ENCODE results near the gene ICOS. TPM values are rescaled to one million over a fixed set of nuclear protein-coding genes. Genes with fewer than 3 reads are reported as not detected.

ICOS gene
- total and polyA plus RNA-seq, 9 of the 15 experiments (the other 6 are each of a cell fraction or from before 2014, with no cell fraction given) = not detected

DNA sequence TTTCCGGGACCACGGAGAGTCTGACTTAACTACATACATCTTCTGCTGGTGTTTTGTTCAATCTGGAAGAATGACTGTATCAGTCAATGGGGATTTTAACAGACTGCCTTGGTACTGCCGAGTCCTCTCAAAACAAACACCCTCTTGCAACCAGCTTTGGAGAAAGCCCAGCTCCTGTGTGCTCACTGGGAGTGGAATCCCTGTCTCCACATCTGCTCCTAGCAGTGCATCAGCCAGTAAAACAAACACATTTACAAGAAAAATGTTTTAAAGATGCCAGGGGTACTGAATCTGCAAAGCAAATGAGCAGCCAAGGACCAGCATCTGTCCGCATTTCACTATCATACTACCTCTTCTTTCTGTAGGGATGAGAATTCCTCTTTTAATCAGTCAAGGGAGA, 23.1 kb downstream of the ICOS start (continued):
- TF ChIP-seq, protein P1, sequence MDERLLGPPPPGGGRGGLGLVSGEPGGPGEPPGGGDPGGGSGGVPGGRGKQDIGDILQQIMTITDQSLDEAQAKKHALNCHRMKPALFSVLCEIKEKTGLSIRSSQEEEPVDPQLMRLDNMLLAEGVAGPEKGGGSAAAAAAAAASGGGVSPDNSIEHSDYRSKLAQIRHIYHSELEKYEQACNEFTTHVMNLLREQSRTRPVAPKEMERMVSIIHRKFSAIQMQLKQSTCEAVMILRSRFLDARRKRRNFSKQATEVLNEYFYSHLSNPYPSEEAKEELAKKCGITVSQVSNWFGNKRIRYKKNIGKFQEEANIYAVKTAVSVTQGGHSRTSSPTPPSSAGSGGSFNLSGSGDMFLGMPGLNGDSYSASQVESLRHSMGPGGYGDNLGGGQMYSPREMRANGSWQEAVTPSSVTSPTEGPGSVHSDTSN (CRISPR knock-in tag; IDR thresholded peaks at IDR 0.05; ENCODE audit: low read depth) = no peak
- TF ChIP-seq, protein P1 (tag; conservative IDR thresholded peaks at IDR 0.05; ENCODE audit: low read depth) = no peak
- TF ChIP-seq GATAD2A (IDR thresholded peaks at IDR 0.05) (no peak), CBX2 (IDR thresholded peaks at IDR 0.05; ENCODE audit: insufficient read depth, low read length, poor library complexity, severe bottlenecking) (no peak)

DNA sequence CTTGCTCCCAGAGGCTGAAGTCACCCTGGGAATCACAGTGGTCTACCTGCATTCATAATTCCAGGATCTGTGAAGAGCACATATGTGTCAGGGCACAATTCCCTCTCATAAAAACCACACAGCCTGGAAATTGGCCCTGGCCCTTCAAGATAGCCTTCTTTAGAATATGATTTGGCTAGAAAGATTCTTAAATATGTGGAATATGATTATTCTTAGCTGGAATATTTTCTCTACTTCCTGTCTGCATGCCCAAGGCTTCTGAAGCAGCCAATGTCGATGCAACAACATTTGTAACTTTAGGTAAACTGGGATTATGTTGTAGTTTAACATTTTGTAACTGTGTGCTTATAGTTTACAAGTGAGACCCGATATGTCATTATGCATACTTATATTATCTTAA, 24.2 kb downstream of the ICOS start:
- H3K27ac ChIP-seq (ENCODE audit: extremely low read depth, low read depth, low read length) = no peak overlapping the region
- BruUV-seq (replicated peaks) = no TSS peak
- 0% methylated on average over 2 of the region's 2 CpGs for WGBS (ENCODE audit: insufficient coverage, low coverage, missing lambda C conversion rate)
- intact Hi-C loops (cut with micrococcal nuclease) = no loop called here
- CTCF ChIA-PET (ENCODE audit: low intra/inter-chr PET ratio) = no interaction called here
- no peak overlapping the region for H3K9ac ChIP-seq (ENCODE audit: insufficient read depth in 1 of 2, low read depth in 2 of 2, low read length in 2 of 2)
- H3K4me1 ChIP-seq (replicated peaks in 1 of 2; ENCODE audit: control insufficient read depth in 2 of 2, insufficient read depth in 2 of 2, low read length in 2 of 2) = no peaks in the 10 kb centered on the region
- no peaks in the 10 kb centered on the region for H3K79me2 ChIP-seq (ENCODE audit: control insufficient read depth, insufficient read depth, low read length)
- no peaks in the 10 kb centered on the region for H3K36me3 ChIP-seq (ENCODE audit: control insufficient read depth, insufficient read depth, low read length)
- H3K4me2 ChIP-seq (ENCODE audit: insufficient read depth, low read length) = no peak overlapping the region
- no peaks in the 10 kb centered on the region for H3K9me1 ChIP-seq (ENCODE audit: control insufficient read depth, insufficient read depth, low read length)
- DNase-seq (ENCODE audit: extremely low read depth in 1 of 4, low spot score in 3 of 4) = no peak
- H2AFZ ChIP-seq (ENCODE audit: low read depth, low read length) = no peak overlapping the region
- H4K20me1 ChIP-seq (replicated peaks; ENCODE audit: control insufficient read depth, insufficient read depth, low read length) = no peaks in the 10 kb centered on the region
- no peak for ATAC-seq
- POLR2A ChIA-PET = no interaction called here
- no peaks in the 10 kb centered on the region for H3K27me3 ChIP-seq (ENCODE audit: control insufficient read depth in 2 of 2, insufficient read depth in 2 of 2, low read length in 2 of 2)
- no peaks in the 10 kb centered on the region for H3K9me3 ChIP-seq (replicated peaks; ENCODE audit: control insufficient read depth, insufficient read depth, low read depth, low read length)
- FAIRE-seq = no peak
- in situ Hi-C loops (cut with MboI) = no loop called here
- H3K4me3 ChIP-seq = no peak overlapping the region
- TF ChIP-seq SP2 (IDR thresholded peaks at IDR 0.05; ENCODE audit: extremely low read depth, low read depth, low read length, poor library complexity, severe bottlenecking) (no peak), MAZ (CRISPR knock-in tag; conservative IDR thresholded peaks at IDR 0.05 in 1 of 2, IDR thresholded peaks at IDR 0.05 in 1 of 2) (no peak), HNRNPH1 (optimal IDR thresholded peaks at IDR 0.05; ENCODE audit: low read depth, low read length) (no peak), ZNF224 (CRISPR knock-in tag; IDR thresholded peaks at IDR 0.05) (no peak), ZNF311 (CRISPR knock-in tag; IDR thresholded peaks at IDR 0.05) (no peak), CREB1 (IDR thresholded peaks at IDR 0.05) (no peak), CREB1 (CRISPR knock-in tag; IDR thresholded peaks at IDR 0.05) (no peak), RBM15 (IDR thresholded peaks at IDR 0.05; ENCODE audit: insufficient read depth, low read length) (no peak)
- TF ChIP-seq, protein P2, sequence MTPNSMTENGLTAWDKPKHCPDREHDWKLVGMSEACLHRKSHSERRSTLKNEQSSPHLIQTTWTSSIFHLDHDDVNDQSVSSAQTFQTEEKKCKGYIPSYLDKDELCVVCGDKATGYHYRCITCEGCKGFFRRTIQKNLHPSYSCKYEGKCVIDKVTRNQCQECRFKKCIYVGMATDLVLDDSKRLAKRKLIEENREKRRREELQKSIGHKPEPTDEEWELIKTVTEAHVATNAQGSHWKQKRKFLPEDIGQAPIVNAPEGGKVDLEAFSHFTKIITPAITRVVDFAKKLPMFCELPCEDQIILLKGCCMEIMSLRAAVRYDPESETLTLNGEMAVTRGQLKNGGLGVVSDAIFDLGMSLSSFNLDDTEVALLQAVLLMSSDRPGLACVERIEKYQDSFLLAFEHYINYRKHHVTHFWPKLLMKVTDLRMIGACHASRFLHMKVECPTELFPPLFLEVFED (CRISPR knock-in tag; conservative IDR thresholded peaks at IDR 0.05) = no peak
- TF ChIP-seq, protein P3, sequence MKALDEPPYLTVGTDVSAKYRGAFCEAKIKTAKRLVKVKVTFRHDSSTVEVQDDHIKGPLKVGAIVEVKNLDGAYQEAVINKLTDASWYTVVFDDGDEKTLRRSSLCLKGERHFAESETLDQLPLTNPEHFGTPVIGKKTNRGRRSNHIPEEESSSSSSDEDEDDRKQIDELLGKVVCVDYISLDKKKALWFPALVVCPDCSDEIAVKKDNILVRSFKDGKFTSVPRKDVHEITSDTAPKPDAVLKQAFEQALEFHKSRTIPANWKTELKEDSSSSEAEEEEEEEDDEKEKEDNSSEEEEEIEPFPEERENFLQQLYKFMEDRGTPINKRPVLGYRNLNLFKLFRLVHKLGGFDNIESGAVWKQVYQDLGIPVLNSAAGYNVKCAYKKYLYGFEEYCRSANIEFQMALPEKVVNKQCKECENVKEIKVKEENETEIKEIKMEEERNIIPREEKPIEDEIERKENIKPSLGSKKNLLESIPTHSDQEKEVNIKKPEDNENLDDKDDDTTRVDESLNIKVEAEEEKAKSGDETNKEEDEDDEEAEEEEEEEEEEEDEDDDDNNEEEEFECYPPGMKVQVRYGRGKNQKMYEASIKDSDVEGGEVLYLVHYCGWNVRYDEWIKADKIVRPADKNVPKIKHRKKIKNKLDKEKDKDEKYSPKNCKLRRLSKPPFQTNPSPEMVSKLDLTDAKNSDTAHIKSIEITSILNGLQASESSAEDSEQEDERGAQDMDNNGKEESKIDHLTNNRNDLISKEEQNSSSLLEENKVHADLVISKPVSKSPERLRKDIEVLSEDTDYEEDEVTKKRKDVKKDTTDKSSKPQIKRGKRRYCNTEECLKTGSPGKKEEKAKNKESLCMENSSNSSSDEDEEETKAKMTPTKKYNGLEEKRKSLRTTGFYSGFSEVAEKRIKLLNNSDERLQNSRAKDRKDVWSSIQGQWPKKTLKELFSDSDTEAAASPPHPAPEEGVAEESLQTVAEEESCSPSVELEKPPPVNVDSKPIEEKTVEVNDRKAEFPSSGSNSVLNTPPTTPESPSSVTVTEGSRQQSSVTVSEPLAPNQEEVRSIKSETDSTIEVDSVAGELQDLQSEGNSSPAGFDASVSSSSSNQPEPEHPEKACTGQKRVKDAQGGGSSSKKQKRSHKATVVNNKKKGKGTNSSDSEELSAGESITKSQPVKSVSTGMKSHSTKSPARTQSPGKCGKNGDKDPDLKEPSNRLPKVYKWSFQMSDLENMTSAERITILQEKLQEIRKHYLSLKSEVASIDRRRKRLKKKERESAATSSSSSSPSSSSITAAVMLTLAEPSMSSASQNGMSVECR (CRISPR knock-in tag; IDR thresholded peaks at IDR 0.05) = no peak

All from K562 (cell line).